Measurements from ENCODE around the gene HDAC3. TPM values are rescaled to one million over a fixed set of nuclear protein-coding genes. Genes with fewer than 3 reads are reported as not detected.

HDAC3 gene
- total RNA-seq, 2 donors from 2014 or later: 80.0 to 128 TPM

DNA sequence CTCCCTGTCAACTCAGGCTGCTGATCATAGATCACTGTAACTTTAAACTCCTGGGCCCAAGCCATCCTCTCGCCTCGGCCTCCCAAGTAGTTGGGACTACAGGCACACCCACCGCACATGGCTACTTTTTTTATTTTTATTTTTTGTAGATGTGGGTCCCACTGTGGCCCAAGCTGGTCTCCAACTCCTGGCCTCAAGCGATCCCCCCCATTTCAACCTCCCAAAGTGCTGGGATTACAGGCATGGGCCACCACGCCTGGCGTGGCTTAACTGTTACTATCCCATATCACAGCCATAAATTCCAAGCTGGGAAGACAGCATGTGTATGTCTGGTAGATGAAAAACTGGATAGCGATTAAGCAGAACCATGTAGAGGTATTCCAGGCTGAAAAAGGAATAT is 1.0 kb downstream of the HDAC3 start:
- Mint-ChIP-seq H3K27me3 (no peaks in the 10 kb centered on the region), H3K27ac (peak overlapping the region; percentile 6 to 39), H3K36me3 (peaks cover 6% of the 10 kb centered on the region), H3K4me1 (ENCODE audit: low read depth in 2 of 2) (peaks cover 25 to 30% of the 10 kb centered on the region in 2 donors), H3K9me3 (no peaks in the 10 kb centered on the region), H3K4me3 (peak overlapping the region; percentile 90)
- no peak for DNase-seq (ENCODE audit: low spot score)
- ATAC-seq: no peak

GRCh38 chr5:141634720-141635119 is 1.9 kb downstream of the HDAC3 start:
- Mint-ChIP-seq H3K27me3 (no peaks in the 10 kb centered on the region), H3K4me1 (ENCODE audit: low read depth in 2 of 2) (peaks cover 25 to 30% of the 10 kb centered on the region in 2 donors), H3K4me3 (peak overlapping the region; percentile 90), H3K9me3 (no peaks in the 10 kb centered on the region), H3K27ac (peak overlapping the region; percentile 6 to 39), H3K36me3 (peaks cover 6% of the 10 kb centered on the region)
- DNase-seq (ENCODE audit: low spot score): no peak
- no peak for ATAC-seq

GRCh38 chr5:141633871-141634561 is 2.6 kb downstream of the HDAC3 start:
- Mint-ChIP-seq H3K4me3 (peak overlapping the region; percentile 61), H3K9me3 (no peaks in the 10 kb centered on the region), H3K36me3 (peaks cover 7% of the 10 kb centered on the region), H3K4me1 (ENCODE audit: low read depth in 2 of 2) (peaks cover 25 to 30% of the 10 kb centered on the region in 2 donors), H3K27ac (peak overlapping the region; percentile 6 to 39), H3K27me3 (no peaks in the 10 kb centered on the region)
- peak in 1 of 2 donors; percentile 29 for ATAC-seq
- DNase-seq (ENCODE audit: low spot score): no peak

DNA sequence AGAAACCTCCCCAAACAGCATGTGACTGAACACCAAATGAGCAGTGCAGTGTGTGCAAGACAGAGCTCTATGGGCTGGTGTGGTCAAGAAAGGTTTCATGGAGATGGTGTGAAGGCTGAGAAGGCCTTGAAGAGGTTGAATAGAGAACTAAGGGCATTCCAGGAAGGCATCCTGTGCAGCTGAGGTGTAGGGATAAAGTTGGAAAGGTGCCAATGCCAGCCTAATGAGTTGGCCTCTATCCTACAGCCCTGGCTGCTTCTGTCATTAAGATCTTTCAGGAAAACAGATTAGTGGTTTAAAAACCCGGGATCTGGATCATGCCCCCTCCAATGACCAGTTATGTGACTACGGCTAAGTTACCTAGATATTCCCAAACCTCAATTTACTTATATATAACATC is 4.0 kb downstream of the HDAC3 start:
- DNase-seq (ENCODE audit: low spot score) (no peak), ATAC-seq (no peak)
- H3K27ac Mint-ChIP-seq: no peak overlapping the region
- H3K4me3 Mint-ChIP-seq: no peak overlapping the region
- no peaks in the 10 kb centered on the region for H3K9me3 Mint-ChIP-seq
- no peaks in the 10 kb centered on the region for H3K27me3 Mint-ChIP-seq
- peaks cover 14% of the 10 kb centered on the region for H3K36me3 Mint-ChIP-seq
- H3K4me1 Mint-ChIP-seq (ENCODE audit: low read depth in 2 of 2): peaks cover 25 to 26% of the 10 kb centered on the region in 2 donors

DNA sequence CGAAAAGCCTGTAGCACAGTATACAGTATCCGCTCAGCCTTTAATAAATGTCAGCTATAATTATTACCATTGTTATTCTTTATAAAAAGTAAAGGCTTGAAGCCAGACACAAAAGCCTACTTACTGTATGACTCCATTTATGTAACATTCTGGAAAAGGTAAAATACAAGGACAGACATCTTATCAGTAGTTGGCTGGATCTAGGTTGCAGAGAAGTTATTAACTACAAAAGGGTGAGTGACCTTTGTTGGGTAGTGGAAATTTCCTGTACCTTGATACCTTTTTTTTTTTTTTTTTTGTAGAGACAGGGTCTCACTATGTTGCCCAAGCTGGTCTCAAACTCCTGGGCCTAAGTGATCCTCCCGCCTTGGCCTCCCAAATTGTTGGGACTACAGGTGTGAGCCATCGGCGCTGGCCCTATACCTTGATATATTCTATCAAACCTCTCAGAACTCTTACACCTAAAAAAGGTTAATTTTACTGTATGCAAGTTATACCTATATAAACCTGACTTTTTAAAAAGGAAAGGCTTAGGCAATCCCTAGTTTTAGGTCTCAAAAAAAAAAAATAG is 6.0 kb downstream of the HDAC3 start:
- Mint-ChIP-seq H3K27ac (no peak overlapping the region), H3K27me3 (no peaks in the 10 kb centered on the region), H3K36me3 (peaks cover 22% of the 10 kb centered on the region), H3K4me3 (no peak overlapping the region), H3K4me1 (ENCODE audit: low read depth in 2 of 2) (peaks cover 18 to 19% of the 10 kb centered on the region in 2 donors), H3K9me3 (no peaks in the 10 kb centered on the region)
- ATAC-seq (no peak), DNase-seq (ENCODE audit: low spot score) (no peak)

GRCh38 chr5:141628175-141628788 is 8.4 kb downstream of the HDAC3 start:
- Mint-ChIP-seq H3K4me3 (no peak overlapping the region), H3K9me3 (no peaks in the 10 kb centered on the region), H3K27me3 (no peaks in the 10 kb centered on the region), H3K4me1 (ENCODE audit: low read depth in 2 of 2) (peaks cover 3 to 4% of the 10 kb centered on the region in 2 donors), H3K36me3 (peaks cover 24% of the 10 kb centered on the region), H3K27ac (no peak overlapping the region)
- DNase-seq (ENCODE audit: low spot score) (no peak), ATAC-seq (no peak)

DNA sequence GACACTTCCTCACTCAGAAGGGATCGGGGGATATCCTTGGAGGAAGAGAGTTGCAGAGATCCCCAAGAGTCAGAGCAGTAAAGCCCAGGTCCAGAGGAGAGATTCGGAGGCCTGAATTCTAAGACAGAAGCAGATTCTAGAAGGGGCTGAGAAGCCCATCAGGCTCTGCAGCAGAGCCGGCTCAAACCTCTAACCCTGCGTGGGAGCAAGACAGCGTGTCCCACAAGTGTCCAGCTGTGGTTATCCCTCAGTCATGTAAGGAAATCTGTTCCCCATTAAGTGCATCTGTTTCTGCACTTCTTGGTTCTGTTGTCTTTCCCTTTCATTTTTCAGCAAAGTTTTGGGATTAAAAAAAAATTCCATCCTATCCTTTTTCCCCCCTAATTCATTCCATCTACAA is 13.0 kb downstream of the HDAC3 start:
- no peak for DNase-seq (ENCODE audit: low spot score)
- H3K4me1 Mint-ChIP-seq (ENCODE audit: low read depth in 2 of 2): peaks cover 2 to 14% of the 10 kb centered on the region in 2 donors
- peaks cover 31% of the 10 kb centered on the region for H3K36me3 Mint-ChIP-seq
- H3K4me3 Mint-ChIP-seq: no peak overlapping the region
- ATAC-seq: no peak
- H3K27ac Mint-ChIP-seq: peak overlapping the region in 1 of 2 donors; percentile 29
- H3K27me3 Mint-ChIP-seq: no peaks in the 10 kb centered on the region
- H3K9me3 Mint-ChIP-seq: no peaks in the 10 kb centered on the region

DNA sequence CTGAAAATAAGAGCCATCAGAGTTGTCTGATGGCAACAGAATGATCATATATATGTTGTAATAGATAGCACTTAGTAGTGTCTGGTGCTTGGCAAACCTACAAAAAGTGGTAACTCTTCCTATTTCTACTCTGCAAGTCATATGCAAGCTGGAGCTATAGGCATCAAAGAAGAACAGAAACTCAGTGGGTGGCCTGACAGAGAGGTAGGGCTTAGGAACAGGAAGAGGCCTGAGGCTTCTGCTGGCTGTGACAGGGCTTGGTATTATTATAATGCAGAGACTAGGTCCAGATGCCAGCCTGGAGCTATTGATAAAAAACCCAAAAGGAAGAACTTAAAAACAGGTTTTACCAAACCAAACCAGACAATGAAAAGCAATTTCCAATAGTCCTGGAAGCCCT is 13.5 kb downstream of the HDAC3 start:
- Mint-ChIP-seq H3K27me3 (no peaks in the 10 kb centered on the region), H3K27ac (peak overlapping the region in 1 of 2 donors; percentile 29), H3K9me3 (no peaks in the 10 kb centered on the region), H3K36me3 (peaks cover 32% of the 10 kb centered on the region), H3K4me1 (ENCODE audit: low read depth in 2 of 2) (peaks cover 4 to 17% of the 10 kb centered on the region in 2 donors), H3K4me3 (no peak overlapping the region)
- DNase-seq (ENCODE audit: low spot score) (no peak), ATAC-seq (no peak)

- peaks cover 34 to 53% of the 10 kb centered on the region in 2 donors for H3K4me1 Mint-ChIP-seq (ENCODE audit: low read depth in 2 of 2)
- ATAC-seq: peak; percentile 98
These were observed 17.7 kb downstream of the HDAC3 start, which contains the start of gene DIAPH1 for GRCh38 chr5:141618804-141619554. Gene DIAPH1 (minus strand): TSS chr5:141619000. CDS start chr5:141618914, 86 bp downstream.

GRCh38 chr5:141618030-141618803 is 18.4 kb downstream of the HDAC3 start:
- ATAC-seq (peak; percentile 56 to 57), DNase-seq (ENCODE audit: low spot score) (peak; percentile 75)
- H3K27me3 Mint-ChIP-seq: no peaks in the 10 kb centered on the region
- peak overlapping the region; percentile 100 for H3K4me3 Mint-ChIP-seq
- H3K27ac Mint-ChIP-seq: peak overlapping the region; percentile 91 to 98
- H3K36me3 Mint-ChIP-seq: peaks cover 34% of the 10 kb centered on the region
- H3K9me3 Mint-ChIP-seq: no peaks in the 10 kb centered on the region
- peaks cover 35 to 56% of the 10 kb centered on the region in 2 donors for H3K4me1 Mint-ChIP-seq (ENCODE audit: low read depth in 2 of 2)

More at GRCh38 chr5:141618804-141619554, 17.7 kb downstream of the HDAC3 start, which contains the start of gene DIAPH1:
- peaks cover 40% of the 10 kb centered on the region for H3K36me3 Mint-ChIP-seq
- no peaks in the 10 kb centered on the region for H3K27me3 Mint-ChIP-seq
- peak; percentile 100 for DNase-seq (ENCODE audit: low spot score)
- H3K27ac Mint-ChIP-seq: peak within 1 kb of the TSS; percentile 91 to 98
- H3K4me3 Mint-ChIP-seq: peak within 1 kb of the TSS; percentile 100
- no peaks in the 10 kb centered on the region for H3K9me3 Mint-ChIP-seq

DNA sequence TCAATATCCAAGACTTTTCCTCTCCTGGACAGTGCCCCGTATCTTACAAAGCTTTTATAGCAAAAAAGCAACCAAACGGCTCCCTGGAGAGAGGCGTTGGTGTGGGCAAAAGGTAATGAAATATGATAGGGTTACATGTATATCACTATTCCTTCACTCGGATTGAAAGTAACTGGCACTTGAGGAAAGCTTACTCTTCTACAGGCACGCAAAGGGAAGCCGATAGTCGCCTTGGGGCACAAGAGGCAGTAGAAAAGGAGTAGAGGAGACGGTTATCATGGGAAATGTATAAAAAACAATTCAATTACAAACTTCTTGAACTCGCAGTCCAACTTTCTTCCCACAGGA is 19.0 kb downstream of the HDAC3 start:
- Mint-ChIP-seq H3K27ac (peak overlapping the region; percentile 91 to 98), H3K27me3 (no peaks in the 10 kb centered on the region), H3K4me3 (peak overlapping the region; percentile 100), H3K9me3 (no peaks in the 10 kb centered on the region), H3K4me1 (ENCODE audit: low read depth in 2 of 2) (peaks cover 40 to 60% of the 10 kb centered on the region in 2 donors), H3K36me3 (peaks cover 32% of the 10 kb centered on the region)
- no peak for ATAC-seq
- DNase-seq (ENCODE audit: low spot score): no peak

DNA sequence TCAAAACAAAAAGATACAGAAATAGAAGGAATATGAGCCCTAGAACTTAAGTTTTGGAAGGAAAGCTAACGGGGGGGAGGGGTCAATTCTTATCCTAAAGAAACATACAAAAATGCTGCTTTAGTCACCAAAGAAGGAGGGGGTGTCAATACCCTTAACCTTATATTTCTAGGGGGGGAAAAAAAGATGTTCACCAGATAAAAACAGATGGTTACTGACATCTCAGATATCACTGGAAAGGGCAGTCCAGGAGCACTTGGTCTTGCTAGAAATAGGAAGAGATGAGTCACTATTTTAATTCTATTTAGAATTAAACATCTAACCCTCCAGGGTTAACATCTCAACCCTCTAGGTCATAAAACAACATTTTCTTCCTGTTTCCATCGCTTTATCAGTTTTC is 19.5 kb downstream of the HDAC3 start:
- H3K27ac Mint-ChIP-seq: peak overlapping the region; percentile 91 to 98
- H3K4me3 Mint-ChIP-seq: peak overlapping the region; percentile 100
- DNase-seq (ENCODE audit: low spot score) (no peak), ATAC-seq (no peak)
- H3K36me3 Mint-ChIP-seq: peaks cover 32% of the 10 kb centered on the region
- no peaks in the 10 kb centered on the region for H3K9me3 Mint-ChIP-seq
- no peaks in the 10 kb centered on the region for H3K27me3 Mint-ChIP-seq
- peaks cover 43 to 65% of the 10 kb centered on the region in 2 donors for H3K4me1 Mint-ChIP-seq (ENCODE audit: low read depth in 2 of 2)
